GM21423 (cell line): ENCODE data around the gene FARS2.

Experiments used
- ATAC-seq: cut with Tn5 transposase; IDR thresholded peaks from one replicate; pipeline ENCODE4 v1.9.1; 2021; ENCODE audit warnings: mild to moderate bottlenecking, moderate library complexity; ENCODE audit not compliant: unreplicated experiment

The FARS2 gene

GRCh38 chr6:5745081-5745480 is 483.8 kb downstream of the FARS2 start:
- no peak for ATAC-seq

GRCh38 chr6:5746053-5746758 is 484.9 kb downstream of the FARS2 start:
- ATAC-seq = no peak

- ATAC-seq = no peak
These were observed 485.4 kb downstream of the FARS2 start for GRCh38 chr6:5746759-5747130.

DNA sequence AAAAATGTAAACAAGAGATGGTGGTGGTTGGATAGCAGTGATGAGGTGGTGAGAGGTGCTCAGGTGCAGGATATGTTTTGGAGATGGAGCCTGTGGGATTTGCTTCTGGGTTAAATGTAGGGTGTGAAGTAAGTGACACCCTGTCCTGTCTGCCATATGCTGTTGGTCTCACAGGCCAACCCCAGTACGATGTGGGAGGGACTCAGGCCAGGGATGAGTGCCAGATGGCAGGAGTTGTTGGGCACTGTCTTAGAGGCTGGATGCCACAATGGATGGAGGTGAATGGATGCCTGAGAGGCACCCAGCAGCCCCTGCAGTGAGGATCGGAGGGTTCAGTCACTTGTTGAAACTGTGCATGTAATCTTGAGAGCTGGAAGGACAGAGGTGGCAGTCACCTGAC is 486.1 kb downstream of the FARS2 start:
- ATAC-seq = no peak

GRCh38 chr6:5749016-5749650 is 487.8 kb downstream of the FARS2 start:
- no peak for ATAC-seq

GRCh38 chr6:5749651-5750215 is 488.4 kb downstream of the FARS2 start:
- no peak for ATAC-seq

- no peak for ATAC-seq
These were observed 490.4 kb downstream of the FARS2 start for GRCh38 chr6:5751525-5752390.

GRCh38 chr6:5752391-5752680 is 491.0 kb downstream of the FARS2 start:
- no peak for ATAC-seq

- ATAC-seq = no peak
These were observed 491.9 kb downstream of the FARS2 start for GRCh38 chr6:5753209-5753608.

GRCh38 chr6:5754904-5755303 is 493.6 kb downstream of the FARS2 start:
- no peak for ATAC-seq

- no peak for ATAC-seq
These were observed 498.3 kb downstream of the FARS2 start for GRCh38 chr6:5759571-5759970.

DNA sequence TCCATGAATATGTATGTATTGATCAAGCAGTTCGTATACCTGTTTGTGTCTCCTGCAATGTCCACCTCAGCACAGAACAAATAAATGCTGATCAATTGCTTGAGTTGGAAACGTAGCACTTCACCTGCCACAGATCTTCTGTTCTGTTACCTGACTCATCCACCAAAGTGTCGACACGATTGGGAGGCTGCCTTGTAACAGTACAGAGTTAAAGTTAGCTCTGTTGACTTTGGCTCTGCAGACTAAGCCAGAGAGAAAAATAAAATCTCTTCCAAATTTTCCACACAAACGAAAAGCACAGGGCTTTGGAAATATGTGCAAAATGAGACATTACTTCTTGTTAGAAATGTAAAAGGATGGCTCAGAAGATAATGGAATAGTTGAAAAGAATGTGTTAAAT is 500.1 kb downstream of the FARS2 start:
- no peak for ATAC-seq

DNA sequence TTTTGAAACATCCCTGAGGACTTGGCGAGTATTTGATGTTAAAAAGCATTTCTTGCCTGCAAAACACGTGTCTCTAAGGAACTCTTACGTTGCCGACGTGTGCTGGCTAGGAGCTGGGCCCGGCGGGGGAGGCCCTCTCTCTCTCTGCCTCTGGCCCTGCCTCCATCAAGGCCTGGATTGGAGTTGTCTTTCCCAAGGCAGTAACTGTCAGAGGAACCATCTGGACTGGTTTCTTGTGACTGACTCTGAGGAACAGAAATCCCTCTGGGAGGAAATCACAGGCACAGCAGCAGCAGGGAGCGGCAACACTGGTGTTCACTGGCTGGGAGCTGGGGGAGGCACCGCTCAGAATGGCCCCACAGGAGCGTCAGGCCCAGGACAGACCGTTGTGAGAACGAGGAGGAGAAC is 501.3 kb downstream of the FARS2 start:
- no peak for ATAC-seq

DNA sequence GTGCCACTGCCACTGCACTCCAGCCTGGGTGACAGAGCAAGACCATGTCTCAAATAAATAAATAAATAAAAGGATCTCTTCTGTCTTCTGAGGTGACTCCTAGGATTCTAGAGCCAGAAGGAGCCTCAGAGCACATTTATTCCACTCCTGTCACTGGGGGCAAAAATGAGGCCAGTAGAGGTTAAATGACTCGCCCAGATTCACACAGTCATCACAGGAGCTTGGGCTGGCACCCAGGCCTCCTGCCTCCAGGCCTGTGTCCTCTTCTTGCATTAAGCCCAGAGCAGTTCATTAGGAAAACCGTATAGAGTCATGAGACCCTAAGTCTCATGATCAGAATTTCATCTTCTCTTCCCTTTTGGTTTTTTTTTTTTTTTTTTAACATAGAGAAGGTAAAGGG is 502.1 kb downstream of the FARS2 start:
- no peak for ATAC-seq

GRCh38 chr6:5763871-5764270 is 502.6 kb downstream of the FARS2 start:
- no peak for ATAC-seq

DNA sequence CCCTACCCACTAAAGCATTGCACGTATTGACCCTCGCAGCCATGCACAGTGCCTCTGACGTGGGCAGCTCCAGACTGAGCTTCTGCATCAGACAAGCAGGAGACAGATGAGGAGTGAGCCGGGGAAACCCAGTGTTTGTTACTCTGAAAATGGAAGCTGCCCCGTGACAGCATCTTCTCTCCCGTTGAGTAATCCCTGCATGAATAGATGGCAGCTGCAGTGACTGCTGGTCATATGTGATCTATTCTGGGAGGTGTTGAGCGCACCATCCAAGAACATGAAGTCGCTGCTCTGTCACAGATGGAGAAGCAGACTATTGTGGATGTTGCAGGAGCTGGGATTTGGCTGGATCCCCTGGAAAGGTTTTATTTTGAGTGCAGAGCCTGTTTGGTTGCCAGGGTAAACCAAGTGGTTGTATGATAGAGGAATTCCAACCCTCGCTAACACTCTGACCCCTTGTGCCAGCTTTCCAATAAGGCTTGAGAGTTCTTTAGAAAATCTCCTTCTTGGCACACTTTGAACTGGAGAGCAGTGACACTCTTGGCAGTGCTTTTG is 503.2 kb downstream of the FARS2 start:
- no peak for ATAC-seq

GRCh38 chr6:5765141-5765760 is 503.9 kb downstream of the FARS2 start:
- no peak for ATAC-seq

DNA sequence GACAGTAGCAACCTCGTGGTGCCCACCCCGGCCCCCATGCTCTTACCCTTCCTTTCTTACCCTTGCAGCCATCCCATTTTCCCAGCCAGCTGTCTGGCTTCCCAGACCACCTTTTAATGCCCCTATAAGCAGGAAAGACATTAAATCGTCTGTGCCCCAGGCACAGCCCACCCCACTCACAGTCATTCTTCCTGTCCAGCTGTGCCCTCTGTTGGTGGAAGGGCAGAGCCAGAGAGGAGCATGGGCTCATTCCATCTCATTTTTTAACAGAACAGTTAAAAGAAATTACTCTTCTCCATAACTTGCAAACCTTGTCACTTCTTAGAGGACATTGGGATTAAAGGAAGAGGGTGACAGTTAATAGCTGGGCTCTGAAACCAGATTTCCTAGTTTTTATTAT is 504.9 kb downstream of the FARS2 start:
- ATAC-seq = no peak

DNA sequence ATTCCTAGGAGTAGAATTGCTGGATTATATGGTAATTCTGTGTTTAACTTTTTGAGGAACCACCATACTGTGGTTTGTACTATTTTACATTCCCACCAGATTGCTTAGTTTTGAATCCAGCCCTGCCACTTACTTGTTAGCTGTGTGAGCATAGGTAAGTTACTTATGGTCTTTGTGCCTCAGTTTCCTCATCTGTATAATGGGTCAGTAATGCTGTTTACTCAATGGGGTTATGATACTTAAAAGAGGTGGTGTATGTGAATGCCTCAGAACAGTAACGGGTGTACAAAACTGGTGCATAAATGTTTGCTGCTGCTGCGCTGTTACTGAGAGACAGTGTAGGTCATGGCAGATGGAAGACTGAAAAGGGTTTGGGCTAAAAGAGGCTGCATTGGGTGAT is 506.2 kb downstream of the FARS2 start:
- no peak for ATAC-seq

DNA sequence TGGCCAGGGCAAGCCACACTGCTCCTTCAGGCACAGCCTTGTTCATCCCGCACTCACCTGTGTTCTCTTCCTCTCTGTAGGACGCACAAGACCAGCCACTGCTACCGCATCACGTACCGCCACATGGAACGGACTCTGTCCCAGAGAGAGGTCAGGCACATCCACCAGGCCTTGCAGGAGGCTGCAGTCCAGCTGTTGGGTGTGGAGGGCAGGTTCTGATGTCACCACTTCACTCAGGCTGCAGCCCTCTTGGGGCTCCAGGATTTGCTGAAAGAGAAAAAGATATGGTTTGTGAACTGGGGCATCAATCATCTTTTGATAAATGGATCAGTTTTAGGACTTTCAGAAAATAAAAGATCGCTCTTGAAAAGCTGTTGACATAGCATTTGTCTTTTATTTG is 509.9 kb downstream of the FARS2 start:
- no peak for ATAC-seq

DNA sequence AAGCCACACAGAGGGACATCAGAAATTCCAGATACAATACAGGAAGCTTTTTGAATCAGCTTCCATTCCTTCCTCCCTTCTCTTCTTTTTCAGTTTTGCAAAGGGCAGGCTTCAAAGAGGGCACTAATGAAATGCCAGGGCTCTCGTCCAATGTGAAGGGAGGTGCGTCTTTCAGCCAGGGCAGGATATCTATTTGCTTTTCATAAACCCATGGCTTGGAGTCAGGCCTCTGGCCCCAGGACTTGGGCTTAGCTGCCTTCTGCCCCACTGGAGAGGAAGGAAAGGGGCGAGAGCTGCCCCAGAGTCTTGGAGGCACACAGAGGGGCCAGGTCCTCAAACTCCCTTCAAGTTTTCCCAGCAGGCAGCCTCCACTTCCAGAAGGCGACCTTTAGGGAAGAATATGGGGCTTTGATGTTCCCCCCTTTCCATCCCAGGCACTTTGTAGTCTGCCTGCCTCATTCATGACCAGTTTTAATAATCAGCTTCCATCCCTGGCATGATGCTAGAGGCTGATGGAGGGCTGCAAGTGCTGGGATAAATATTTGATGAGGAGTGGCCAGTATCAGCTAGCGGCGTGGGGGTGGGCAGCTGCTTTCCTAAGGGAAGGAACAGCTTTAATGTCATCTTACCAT is 510.6 kb downstream of the FARS2 start:
- ATAC-seq = no peak
